ENCODE results near the gene HJURP. TPM values are rescaled to one million over a fixed set of nuclear protein-coding genes. Genes with fewer than 3 reads are reported as not detected.

HJURP gene
- total RNA-seq, 1 donor from 2014 or later, result 109 TPM

GRCh38 chr2:233794128-233794658 lies 60.1 kb downstream of the HJURP start:
- no peaks in the 10 kb centered on the region for H3K27me3 ChIP-seq
- no peaks in the 10 kb centered on the region for H3F3A ChIP-seq (ENCODE audit: low read depth)
- peaks cover 9% of the 10 kb centered on the region for H3K27me3 Mint-ChIP-seq (ENCODE audit: insufficient read depth, low read depth)
- H3K36me3 ChIP-seq, result no peaks in the 10 kb centered on the region
- no peak for TF ChIP-seq EZH2phosphoT487 (IDR thresholded peaks at IDR 0.05)
- TF ChIP-seq CTCF (IDR thresholded peaks at IDR 0.05), result no peak
- TF ChIP-seq EZH2 (IDR thresholded peaks at IDR 0.05), result no peak
- no peak overlapping the region for H3K9ac ChIP-seq
- H3K4me2 ChIP-seq, result no peak overlapping the region
- no peaks in the 10 kb centered on the region for H3K9me3 ChIP-seq (ENCODE audit: low read depth)
- H3K4me1 Mint-ChIP-seq, result peaks cover 2% of the 10 kb centered on the region
- H3K4me3 ChIP-seq, result no peak overlapping the region
- no peak overlapping the region for H3K27ac ChIP-seq
- no peaks in the 10 kb centered on the region for H3K79me2 ChIP-seq (ENCODE audit: low read depth)
- no peaks in the 10 kb centered on the region for H3K4me1 ChIP-seq
- DNase-seq (ENCODE audit: low spot score), result no peak
- H3K36me3 Mint-ChIP-seq, result no peaks in the 10 kb centered on the region
- no peak overlapping the region for H3K4me3 Mint-ChIP-seq
- peaks cover 2% of the 10 kb centered on the region for H3K9me3 Mint-ChIP-seq
- H4K20me1 ChIP-seq (ENCODE audit: low read depth), result no peaks in the 10 kb centered on the region
- H2AFZ ChIP-seq (replicated peaks), result no peak overlapping the region
- peak overlapping the region; percentile 60 for H3K27ac Mint-ChIP-seq

- no peak overlapping the region for H2AFZ ChIP-seq (replicated peaks)
- no peaks in the 10 kb centered on the region for H3K36me3 ChIP-seq
- H3K27me3 ChIP-seq, result no peaks in the 10 kb centered on the region
- no peak overlapping the region for H3K4me2 ChIP-seq
- peaks cover 8% of the 10 kb centered on the region for H3K27me3 Mint-ChIP-seq (ENCODE audit: insufficient read depth, low read depth)
- no peaks in the 10 kb centered on the region for H4K20me1 ChIP-seq (ENCODE audit: low read depth)
- no peak overlapping the region for H3K4me3 ChIP-seq
- H3K4me1 Mint-ChIP-seq, result peaks cover 2% of the 10 kb centered on the region
- no peaks in the 10 kb centered on the region for H3K79me2 ChIP-seq (ENCODE audit: low read depth)
- H3K9me3 ChIP-seq (ENCODE audit: low read depth), result no peaks in the 10 kb centered on the region
- no peaks in the 10 kb centered on the region for H3K36me3 Mint-ChIP-seq
- peaks cover 4% of the 10 kb centered on the region for H3K9me3 Mint-ChIP-seq
- no peak for DNase-seq (ENCODE audit: low spot score)
- H3K27ac Mint-ChIP-seq, result peak overlapping the region; percentile 60
- H3K4me3 Mint-ChIP-seq, result no peak overlapping the region
- H3K9ac ChIP-seq, result no peak overlapping the region
- no peak for TF ChIP-seq EZH2 (IDR thresholded peaks at IDR 0.05)
- no peak for TF ChIP-seq CTCF (IDR thresholded peaks at IDR 0.05)
- TF ChIP-seq EZH2phosphoT487 (IDR thresholded peaks at IDR 0.05), result no peak
- no peaks in the 10 kb centered on the region for H3K4me1 ChIP-seq
- H3F3A ChIP-seq (ENCODE audit: low read depth), result no peaks in the 10 kb centered on the region
- H3K27ac ChIP-seq, result no peak overlapping the region
Measured at GRCh38 chr2:233793465-233794127, 60.7 kb downstream of the HJURP start.

- H4K20me1 ChIP-seq (ENCODE audit: low read depth), result no peaks in the 10 kb centered on the region
- H3K27me3 ChIP-seq, result no peaks in the 10 kb centered on the region
- H3K9ac ChIP-seq, result no peak overlapping the region
- H3K4me1 ChIP-seq, result no peaks in the 10 kb centered on the region
- no peak for DNase-seq (ENCODE audit: low spot score)
- no peaks in the 10 kb centered on the region for H3K9me3 ChIP-seq (ENCODE audit: low read depth)
- Mint-ChIP-seq H3K36me3 (no peaks in the 10 kb centered on the region), H3K4me1 (peaks cover 2% of the 10 kb centered on the region), H3K27ac (peak overlapping the region; percentile 37), H3K9me3 (peaks cover 4% of the 10 kb centered on the region), H3K4me3 (no peak overlapping the region), H3K27me3 (ENCODE audit: insufficient read depth, low read depth) (peaks cover 8% of the 10 kb centered on the region)
- no peak overlapping the region for H3K4me3 ChIP-seq
- H3K4me2 ChIP-seq, result no peak overlapping the region
- peaks cover 3% of the 10 kb centered on the region for H3F3A ChIP-seq (ENCODE audit: low read depth)
- no peak for TF ChIP-seq EZH2 (IDR thresholded peaks at IDR 0.05)
- no peak for TF ChIP-seq EZH2phosphoT487 (IDR thresholded peaks at IDR 0.05)
- TF ChIP-seq CTCF (IDR thresholded peaks at IDR 0.05), result no peak
- H2AFZ ChIP-seq (replicated peaks), result no peak overlapping the region
- H3K36me3 ChIP-seq, result no peaks in the 10 kb centered on the region
- H3K79me2 ChIP-seq (ENCODE audit: low read depth), result no peaks in the 10 kb centered on the region
- H3K27ac ChIP-seq, result no peak overlapping the region
Measured at GRCh38 chr2:233792720-233793119, 61.6 kb downstream of the HJURP start.

All from neural progenitor cell (in vitro differentiated cells).